GM21619 (cell line): Measurements from ENCODE around the gene CELA2B.

ENCODE experiments used
- ATAC-seq: cut with Tn5 transposase; IDR thresholded peaks from one replicate; pipeline ENCODE4 v1.9.1; 2021; ENCODE audit not compliant: unreplicated experiment

Gene CELA2B

GRCh38 chr1:15524021-15524282 is 48.0 kb downstream of the CELA2B start, which contains the start of gene CASP9:
Gene CASP9 (minus strand): TSS chr1:15524215. CDS start chr1:15524200, 15 bp downstream.
- no peak for ATAC-seq

- ATAC-seq: peak; percentile 39
Observed at GRCh38 chr1:15524283-15525049, 48.6 kb downstream of the CELA2B start.

DNA sequence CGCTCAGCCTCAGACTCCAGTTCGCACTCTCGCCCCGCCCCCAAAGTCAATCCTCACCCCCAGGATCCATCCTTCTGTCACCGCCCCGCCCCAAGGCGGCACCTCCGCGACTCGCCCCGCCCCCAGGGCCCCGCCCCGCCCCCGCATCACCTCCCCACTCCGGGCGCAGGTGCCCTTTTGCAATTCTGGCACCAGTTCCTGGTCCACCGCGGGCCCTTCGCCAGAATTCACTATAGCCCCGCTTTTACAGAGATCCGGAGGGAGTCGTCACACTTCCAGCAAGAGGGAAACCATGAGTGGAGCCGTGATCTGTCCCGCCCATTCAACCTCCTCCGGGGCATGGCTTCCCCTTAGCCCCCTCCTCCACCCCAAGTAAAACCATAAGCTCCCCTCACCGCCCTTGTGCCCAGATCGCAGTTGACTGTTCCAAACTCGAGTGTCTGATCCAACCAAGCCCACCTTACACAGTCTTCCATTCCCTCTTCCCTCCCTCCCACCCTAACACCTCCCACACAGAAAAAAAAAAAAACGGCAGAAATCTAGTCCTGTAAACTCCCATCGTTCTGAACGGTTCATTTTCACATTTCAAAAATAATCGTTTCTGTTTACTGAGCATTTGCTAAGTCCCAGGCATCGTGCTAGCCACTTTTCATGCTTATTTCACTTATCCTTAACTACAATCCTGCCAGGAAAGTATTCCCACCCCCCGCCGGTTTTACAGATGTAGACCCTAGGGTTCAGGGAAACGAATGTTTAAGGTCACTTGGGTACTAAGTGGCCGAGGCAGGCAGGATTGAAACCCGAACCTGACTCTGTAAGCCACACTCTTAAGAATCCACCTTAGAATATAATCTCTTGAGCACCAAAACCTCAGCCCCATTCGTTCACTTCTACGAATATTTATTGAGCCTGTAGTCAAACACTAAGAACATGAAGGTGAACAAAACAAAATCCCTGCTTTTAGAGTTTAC is 49.4 kb downstream of the CELA2B start:
- no peak for ATAC-seq

- ATAC-seq: no peak
Observed at GRCh38 chr1:15526021-15526489, 50.2 kb downstream of the CELA2B start.

GRCh38 chr1:15526490-15527339 is 50.8 kb downstream of the CELA2B start, which contains the start of gene DNAJC16:
Gene DNAJC16 (plus strand): TSS chr1:15526848. CDS start chr1:15529106, 2,258 bp downstream.
- ATAC-seq: peak; percentile 48

GRCh38 chr1:15531003-15531402 is 55.1 kb downstream of the CELA2B start:
- ATAC-seq: no peak

GRCh38 chr1:15531682-15532081 is 55.8 kb downstream of the CELA2B start:
- ATAC-seq: no peak

DNA sequence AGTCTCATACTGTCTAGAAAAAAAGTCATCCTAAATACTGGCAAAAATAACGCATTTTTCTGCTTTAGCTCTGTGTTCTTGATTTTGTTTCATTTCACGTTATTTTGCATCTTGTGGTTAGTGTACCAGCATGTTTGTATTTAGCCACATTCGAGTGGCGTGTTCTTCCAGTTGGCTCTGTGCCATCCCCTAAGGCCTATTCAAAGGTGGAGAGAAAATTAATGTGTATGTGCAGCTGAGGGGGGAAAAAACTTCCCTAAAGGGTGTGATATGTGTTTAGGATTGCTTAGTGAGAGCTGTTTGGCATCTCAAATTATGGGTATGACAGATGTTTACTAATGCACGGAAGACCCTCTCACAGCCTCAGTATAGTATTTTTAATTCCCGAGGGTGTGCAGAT is 62.9 kb downstream of the CELA2B start:
- no peak for ATAC-seq

DNA sequence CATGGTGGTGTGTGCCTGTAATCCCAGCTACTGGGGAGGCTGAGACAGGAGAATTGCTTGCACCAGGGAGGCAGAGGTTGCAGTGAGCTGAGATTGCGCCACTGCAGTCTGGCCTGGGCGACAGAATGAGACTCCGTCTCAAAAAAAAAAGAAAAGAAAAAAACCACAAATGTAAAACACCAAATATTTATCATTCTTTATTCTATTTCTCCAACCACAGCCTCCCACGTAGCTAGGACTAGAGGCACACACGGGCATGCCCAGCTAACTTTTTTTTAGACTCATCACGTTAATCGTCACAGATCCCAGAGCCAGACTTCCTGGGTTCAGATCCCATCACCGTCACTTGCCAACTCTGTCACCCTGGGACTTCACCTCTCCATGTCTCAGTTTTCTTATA is 64.3 kb downstream of the CELA2B start:
- ATAC-seq: no peak
